IPS-20b (cell line): ENCODE measurements around the gene VCL.
A peak's percentile ranks its signal among the peaks of the same experiment; 100 is the strongest.
"Not testable (repeated sequence)": the region's sequence is repeated elsewhere in the genome, so short reads cannot be mapped to it uniquely, and the experiment has no call there.

Experiments used
- H3K27ac ChIP-seq: one replicate; pipeline ENCODE4 v1.5.1; 2013; ENCODE audit warnings: low read length
- H3K27me3 ChIP-seq: 2 replicates; pipeline ENCODE4 v1.6.1; 2013; ENCODE audit warnings: mild to moderate bottlenecking, low read length, inconsistent platforms; ENCODE audit not compliant: insufficient read depth
- H3K36me3 ChIP-seq: 2 replicates; pipeline ENCODE4 v1.6.1; 2013; ENCODE audit warnings: low read depth, mild to moderate bottlenecking, inconsistent platforms, low read length, moderate library complexity; ENCODE audit not compliant: insufficient read depth
- H3K4me1 ChIP-seq: 2 replicates; pipeline ENCODE4 v1.6.1; 2013; ENCODE audit warnings: mild to moderate bottlenecking, control low read depth, inconsistent platforms, low read length, moderate library complexity; ENCODE audit not compliant: insufficient read depth
- H3K4me3 ChIP-seq: 2 replicates; pipeline ENCODE4 v1.5.1; 2013; ENCODE audit warnings: mild to moderate bottlenecking, low read length, inconsistent platforms
- H3K9ac ChIP-seq: 2 replicates; pipeline ENCODE4 v1.6.1; 2013; ENCODE audit warnings: low read depth, mild to moderate bottlenecking, inconsistent platforms, low read length, moderate library complexity
- H3K9me3 ChIP-seq: 2 replicates; pipeline ENCODE4 v1.6.1; 2013; ENCODE audit warnings: mild to moderate bottlenecking, low read depth, low read length, inconsistent platforms; ENCODE audit not compliant: insufficient read depth

The VCL gene

GRCh38 chr10:74121368-74121767, 123.5 kb downstream of the VCL start:
- H3K9me3 ChIP-seq, result no peaks in the 10 kb centered on the region
- no peaks in the 10 kb centered on the region for H3K27me3 ChIP-seq
- H3K4me1 ChIP-seq, result no peaks in the 10 kb centered on the region
- no peak overlapping the region for H3K4me3 ChIP-seq
- no peak overlapping the region for H3K9ac ChIP-seq
- no peak overlapping the region for H3K27ac ChIP-seq
- H3K36me3 ChIP-seq, result peaks cover 98% of the 10 kb centered on the region

DNA sequence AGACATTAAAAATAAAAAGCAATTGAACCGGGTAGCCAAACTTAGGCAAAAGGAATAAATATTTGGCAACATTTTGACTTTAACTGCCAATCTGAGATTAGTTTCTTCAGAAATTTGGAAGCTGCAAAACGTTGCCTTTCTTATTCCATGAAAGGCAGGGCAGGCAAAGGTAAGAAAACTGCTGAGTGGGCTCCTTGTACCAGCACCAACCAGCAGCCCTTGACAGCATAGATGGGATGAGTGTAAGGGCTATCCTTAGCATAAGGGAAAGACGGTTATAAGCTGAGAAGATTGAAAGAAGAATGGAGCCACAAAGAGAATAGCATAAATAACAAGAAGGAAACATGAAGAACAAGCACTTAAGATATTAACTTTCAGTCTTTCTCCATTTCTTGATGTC, 124.1 kb downstream of the VCL start:
- no peak overlapping the region for H3K4me3 ChIP-seq
- no peak overlapping the region for H3K27ac ChIP-seq
- no peak overlapping the region for H3K9ac ChIP-seq
- H3K4me1 ChIP-seq, result no peaks in the 10 kb centered on the region
- no peaks in the 10 kb centered on the region for H3K27me3 ChIP-seq
- H3K9me3 ChIP-seq, result no peaks in the 10 kb centered on the region
- H3K36me3 ChIP-seq, result peaks cover 95% of the 10 kb centered on the region

DNA sequence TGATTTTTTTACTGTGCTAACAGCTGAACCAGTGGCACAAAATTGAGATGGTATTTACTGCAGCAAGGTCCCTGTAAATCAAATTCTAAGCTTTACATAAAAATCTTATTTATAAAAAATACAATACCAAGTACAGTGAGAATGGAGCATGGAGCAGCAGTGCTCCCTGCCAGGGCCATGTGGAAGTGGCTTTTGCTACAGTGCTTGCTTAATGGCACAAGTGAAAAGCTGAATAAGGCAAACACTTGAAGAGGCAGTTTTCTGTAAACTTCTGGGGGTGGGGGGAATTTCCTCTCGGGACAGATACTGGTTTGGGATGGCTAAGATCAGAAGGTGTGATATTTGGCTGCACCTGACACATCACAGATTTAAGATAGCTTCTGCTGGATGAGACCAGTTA, 125.2 kb downstream of the VCL start:
- no peak overlapping the region for H3K9ac ChIP-seq
- H3K9me3 ChIP-seq, result no peaks in the 10 kb centered on the region
- H3K4me3 ChIP-seq, result no peak overlapping the region
- H3K27me3 ChIP-seq, result no peaks in the 10 kb centered on the region
- no peak overlapping the region for H3K27ac ChIP-seq
- H3K36me3 ChIP-seq, result peaks cover 91% of the 10 kb centered on the region
- H3K4me1 ChIP-seq, result no peaks in the 10 kb centered on the region

GRCh38 chr10:74133923-74134820, 136.3 kb downstream of the VCL start:
- Histone ChIP-seq H3K4me1 (no peaks in the 10 kb centered on the region), H3K36me3 (peaks cover 85% of the 10 kb centered on the region), H3K27ac (no peak overlapping the region), H3K9me3 (no peaks in the 10 kb centered on the region), H3K27me3 (no peaks in the 10 kb centered on the region), H3K9ac (no peak overlapping the region), H3K4me3 (no peak overlapping the region)

GRCh38 chr10:74135452-74135851, 137.5 kb downstream of the VCL start:
- H3K27ac ChIP-seq, result no peak overlapping the region
- no peak overlapping the region for H3K4me3 ChIP-seq
- peaks cover 73% of the 10 kb centered on the region for H3K36me3 ChIP-seq
- H3K9me3 ChIP-seq, result no peaks in the 10 kb centered on the region
- no peak overlapping the region for H3K9ac ChIP-seq
- H3K4me1 ChIP-seq, result no peaks in the 10 kb centered on the region
- H3K27me3 ChIP-seq, result no peaks in the 10 kb centered on the region

- Histone ChIP-seq H3K9me3 (no peaks in the 10 kb centered on the region), H3K27me3 (no peaks in the 10 kb centered on the region), H3K9ac (no peak overlapping the region), H3K36me3 (peaks cover 55% of the 10 kb centered on the region), H3K4me1 (no peaks in the 10 kb centered on the region), H3K4me3 (no peak overlapping the region), H3K27ac (no peak overlapping the region)
These were observed 140.1 kb downstream of the VCL start for GRCh38 chr10:74137992-74138391.

GRCh38 chr10:74138596-74138995, 140.7 kb downstream of the VCL start:
- not testable (repeated sequence) for H3K9me3 ChIP-seq, H3K4me1 ChIP-seq, H3K27ac ChIP-seq, H3K27me3 ChIP-seq, H3K4me3 ChIP-seq, H3K9ac ChIP-seq
- H3K36me3 ChIP-seq, result peaks cover 49% of the 10 kb centered on the region

DNA sequence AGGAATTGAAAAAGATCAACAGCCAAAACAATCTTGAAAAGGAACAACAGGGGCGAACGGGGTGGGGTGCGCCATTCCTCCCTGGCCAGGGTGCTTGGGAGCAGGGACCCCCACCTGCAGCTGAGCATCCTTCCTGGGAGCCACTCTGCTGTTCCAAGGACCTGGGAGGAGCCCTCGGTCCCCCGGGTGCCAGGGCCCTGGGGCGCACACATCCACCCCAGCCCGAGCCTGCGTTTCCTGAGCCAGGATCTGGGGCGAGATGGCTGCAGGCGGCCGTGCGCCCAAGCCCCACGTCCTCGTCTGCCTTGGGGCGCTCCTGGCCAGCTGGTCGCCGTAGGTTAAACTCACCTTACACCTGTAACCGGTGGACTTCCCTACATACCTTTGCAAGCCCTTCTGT, 142.1 kb downstream of the VCL start:
- Histone ChIP-seq H3K36me3 (peaks cover 37% of the 10 kb centered on the region), H3K9me3 (no peaks in the 10 kb centered on the region), H3K27me3 (no peaks in the 10 kb centered on the region), H3K9ac (no peak overlapping the region), H3K4me3 (no peak overlapping the region), H3K4me1 (no peaks in the 10 kb centered on the region), H3K27ac (no peak overlapping the region)

DNA sequence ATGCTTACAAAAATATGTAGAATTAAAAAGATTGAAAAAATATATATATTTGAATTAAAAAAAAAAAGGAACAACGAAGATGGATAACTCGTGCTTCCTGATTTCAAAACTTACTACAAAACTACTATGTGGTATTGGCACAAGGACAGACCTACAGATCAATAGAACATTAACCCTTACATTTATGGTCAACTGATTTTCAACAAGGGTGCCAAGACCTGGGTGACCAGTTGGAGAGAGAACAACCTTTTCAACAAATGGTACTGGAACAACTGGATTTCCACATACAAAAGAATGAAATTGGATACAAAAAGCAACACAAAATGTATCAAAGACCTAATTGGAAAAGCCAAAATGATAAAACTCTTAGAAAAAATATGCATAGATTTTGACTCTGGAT, 142.6 kb downstream of the VCL start:
- H3K9ac ChIP-seq, result no peak overlapping the region
- no peaks in the 10 kb centered on the region for H3K4me1 ChIP-seq
- H3K27ac ChIP-seq, result no peak overlapping the region
- peaks cover 36% of the 10 kb centered on the region for H3K36me3 ChIP-seq
- H3K27me3 ChIP-seq, result no peaks in the 10 kb centered on the region
- H3K9me3 ChIP-seq, result no peaks in the 10 kb centered on the region
- H3K4me3 ChIP-seq, result no peak overlapping the region

- Histone ChIP-seq H3K4me1 (no peaks in the 10 kb centered on the region), H3K27me3 (no peaks in the 10 kb centered on the region), H3K9ac (no peak overlapping the region), H3K9me3 (no peaks in the 10 kb centered on the region), H3K36me3 (peaks cover 18% of the 10 kb centered on the region), H3K4me3 (no peak overlapping the region), H3K27ac (no peak overlapping the region)
These were observed 147.2 kb downstream of the VCL start for GRCh38 chr10:74145133-74145532.

- H3K27ac ChIP-seq, H3K9me3 ChIP-seq: not testable (repeated sequence)
- peaks cover 18% of the 10 kb centered on the region for H3K36me3 ChIP-seq
These were observed 149.1 kb downstream of the VCL start for GRCh38 chr10:74146980-74147379.

DNA sequence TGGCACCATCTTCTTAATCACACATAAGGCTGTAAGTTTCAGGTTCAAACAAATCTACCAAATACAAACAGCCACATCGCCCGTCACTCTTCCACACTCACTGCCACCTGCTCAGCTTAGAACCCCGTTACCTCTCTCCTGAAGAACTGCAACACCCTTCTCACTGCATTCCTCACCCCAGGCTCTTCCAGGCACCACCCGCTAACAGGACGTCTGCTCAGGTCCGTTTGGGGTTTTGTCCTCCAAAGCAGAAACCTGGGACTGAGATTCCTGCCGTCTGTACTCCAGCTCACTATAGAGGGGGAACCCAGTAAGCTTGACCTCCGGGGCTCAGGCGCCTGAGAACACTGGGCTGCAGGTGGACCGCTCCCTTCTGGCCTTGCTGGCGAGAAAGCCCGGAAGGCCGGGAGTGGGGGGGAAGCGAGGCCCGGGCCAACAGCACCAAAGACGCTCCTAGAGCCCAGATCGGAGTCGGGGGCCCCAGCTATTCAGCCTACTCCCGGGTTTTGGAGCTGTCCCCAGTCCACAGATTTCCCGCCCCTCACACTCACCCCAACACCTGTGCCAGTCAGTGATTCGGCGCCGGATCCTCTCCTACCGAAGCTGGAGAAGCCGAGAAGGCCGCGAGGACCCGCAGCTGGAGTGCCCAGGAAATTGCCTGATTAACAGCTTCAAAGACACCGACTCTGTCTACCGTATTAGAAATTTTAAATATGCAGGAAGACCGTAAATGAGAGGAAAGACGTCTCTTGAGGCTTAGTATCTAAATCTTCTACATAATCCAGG, 152.5 kb downstream of the VCL start, which contains the start of gene AP3M1:
TSS of gene AP3M1 (minus strand) at position 625 of the 786 bp plus-strand sequence. CDS start 12,449 bp downstream, outside the sequence.
- peak within 1 kb of the TSS; percentile 88 for H3K27ac ChIP-seq
- H3K4me3 ChIP-seq, result peak within 1 kb of the TSS; percentile 96
- peak within 1 kb of the TSS; percentile 96 for H3K9ac ChIP-seq
- H3K36me3 ChIP-seq, result peaks cover 12% of the 10 kb centered on the region
- no peaks in the 10 kb centered on the region for H3K27me3 ChIP-seq
- H3K4me1 ChIP-seq, result peaks cover 6% of the 10 kb centered on the region; the same call in 1 of the 2 replicates
- no peaks in the 10 kb centered on the region for H3K9me3 ChIP-seq

More at GRCh38 chr10:74146980-74147379, 149.1 kb downstream of the VCL start:
- not testable (repeated sequence) for H3K27me3 ChIP-seq, H3K9ac ChIP-seq, H3K4me3 ChIP-seq, H3K4me1 ChIP-seq
